Posterior vena cava (tissue), 2 donors: Measurements from ENCODE around the gene GAL3ST2. TPM values are rescaled to one million over a fixed set of nuclear protein-coding genes. Genes with fewer than 3 reads are reported as not detected.
A peak's percentile ranks its signal among the peaks of the same experiment; 100 is the strongest.
"Not testable (repeated sequence)": the region's sequence is repeated elsewhere in the genome, so short reads cannot be mapped to it uniquely, and the experiment has no call there.

Experiments
- DNase-seq: peaks from one replicate; pipeline ENCODE4 v3.0.0-alpha.2; 2020; ENCODE audit warnings: low spot score
- intact Hi-C, 2 donors: fragments of 100-400 bp; cut with DNase I; formaldehyde crosslinking; loops; one replicate each; pipeline versions ENCODE4 v1.14.1 to v1.14.2; 2022 to 2023
- total RNA-seq, 2 donors: library from RNA; stranded (reverse); fragmentation: NEBNext Ultra II Directional; extraction: Animal tissue kit (Norgen Biotek cat#: 25700); gene quantifications; one replicate each; pipeline ENCODE4 v1.2.1, GENCODE V29; 2021
- donor health status: DM: yes; HTN: yes; CAD: no.
- donor health status: DM: yes; HTN: yes; CAD: no.

Gene GAL3ST2
- total RNA-seq, 2 donors from 2014 or later, result not detected

DNA sequence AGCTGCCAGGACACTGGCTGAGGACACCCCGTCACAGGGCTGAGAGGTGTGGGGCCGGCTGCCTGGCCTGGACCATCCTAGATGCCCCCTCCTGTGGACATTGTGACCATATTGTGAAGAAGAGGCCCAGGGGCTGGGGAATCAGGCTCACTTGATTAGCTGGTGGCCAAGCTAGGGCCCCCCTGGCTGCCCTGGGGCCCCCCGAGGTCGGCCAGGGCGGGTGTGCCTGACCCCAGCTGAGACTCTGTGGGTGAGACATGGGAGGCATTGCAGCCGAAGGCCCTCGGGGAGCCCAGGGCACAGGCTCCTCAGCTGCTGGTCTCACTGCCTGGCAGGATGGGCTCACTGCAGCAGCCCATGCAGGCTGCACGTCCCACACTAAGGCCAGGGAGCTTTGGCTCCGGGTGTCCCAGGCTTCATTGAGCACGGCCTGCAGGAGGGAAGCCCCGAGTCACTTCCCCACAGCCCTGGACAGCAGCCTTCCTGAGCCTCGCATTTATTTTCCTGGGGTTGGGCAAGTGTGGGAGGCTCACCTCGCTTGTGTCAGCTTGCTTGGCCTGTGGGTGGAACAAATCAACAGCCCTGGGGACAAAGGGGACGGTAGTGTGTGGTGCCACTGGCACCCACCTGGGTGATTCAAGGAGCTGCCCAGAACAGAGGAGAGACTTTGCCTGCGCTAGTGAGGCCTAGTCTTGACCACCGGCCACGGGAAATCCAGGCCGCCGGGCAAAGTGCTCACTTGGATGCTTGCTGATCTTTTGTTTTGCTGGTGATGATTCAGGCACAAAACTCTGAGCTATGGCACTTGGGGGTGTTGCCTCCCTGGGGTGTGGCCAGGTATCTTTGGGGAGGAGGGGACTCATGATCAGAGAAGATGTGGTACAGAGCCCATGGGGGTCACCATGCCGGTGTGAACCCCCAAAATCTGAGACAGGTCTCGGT lies 1.3 kb downstream of the GAL3ST2 start:
- intact Hi-C loops, result loop anchor here in 1 of 2 donors (10.0 kb wide), 1 partner anchor 97 kb away; no protein-coding TSS in a partner anchor
- DNase-seq, result no peak

DNA sequence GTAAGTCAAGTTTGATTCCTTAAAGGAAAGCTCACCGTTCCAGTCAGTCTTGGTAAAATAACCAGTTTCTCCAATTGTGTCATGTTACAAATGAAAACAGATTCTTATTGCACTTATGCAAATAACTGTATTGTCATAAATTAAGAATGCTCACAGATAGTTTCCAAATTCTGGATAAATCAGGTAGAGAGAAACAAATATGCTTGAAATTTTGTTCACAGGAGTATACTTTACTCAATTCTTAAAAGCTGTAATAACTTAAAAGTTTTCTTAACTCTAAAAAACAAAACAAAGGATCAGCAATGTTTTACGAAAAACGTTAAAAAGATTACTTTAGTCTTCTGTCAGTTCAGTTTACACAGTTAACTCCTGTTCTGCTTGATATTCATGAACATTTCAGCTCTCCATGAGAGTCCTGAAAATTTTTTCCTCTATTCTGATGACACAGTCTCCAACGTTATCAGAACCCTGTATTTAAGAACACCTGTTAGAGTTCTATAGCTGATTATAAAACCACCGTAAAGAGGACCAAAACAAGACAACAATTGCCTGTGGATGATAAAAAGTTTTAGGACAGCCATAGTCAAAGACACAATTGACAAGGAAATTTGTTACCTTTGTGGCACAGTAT lies 4.4 kb downstream of the GAL3ST2 start:
- intact Hi-C loops, result no loop called here
- no peak for DNase-seq

DNA sequence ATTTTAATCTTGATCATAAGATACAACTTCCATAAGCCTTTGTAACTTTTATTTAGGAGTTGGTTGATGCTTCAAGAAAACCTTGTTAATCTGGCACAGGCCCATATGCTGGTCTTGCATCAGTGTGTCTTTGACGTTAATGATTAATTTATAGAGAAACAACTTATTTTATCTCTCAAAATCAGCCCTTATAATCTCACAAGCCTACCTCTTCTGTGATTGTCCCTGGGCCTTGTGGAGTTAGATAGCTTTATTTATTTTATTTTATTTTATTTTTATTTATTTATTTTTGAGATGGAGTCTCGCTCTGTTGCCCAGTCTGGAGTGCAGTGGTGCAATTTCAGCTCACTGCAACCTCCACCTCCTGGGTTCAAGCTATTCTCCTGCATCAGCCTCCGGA lies 5.4 kb downstream of the GAL3ST2 start:
- intact Hi-C loops, DNase-seq: not testable (repeated sequence)

DNA sequence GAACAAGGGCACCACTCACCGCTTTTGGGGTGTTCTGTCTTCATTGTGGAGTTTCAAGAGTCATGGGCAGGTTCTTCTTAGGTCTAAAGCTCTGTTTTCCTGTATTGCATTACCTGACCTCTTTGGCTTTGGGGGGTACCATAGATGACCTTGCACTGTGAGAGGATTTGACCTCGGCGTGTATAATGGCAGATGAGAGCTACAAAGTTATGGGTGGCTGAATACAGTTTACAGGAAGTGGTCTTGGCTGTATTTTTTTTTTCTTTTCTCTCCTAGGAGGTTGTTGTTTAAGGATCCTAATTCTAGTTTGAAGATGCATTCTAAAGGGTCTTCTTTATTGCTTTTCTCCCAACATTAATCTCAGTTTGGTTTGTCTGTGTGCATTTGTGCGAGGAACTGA lies 11.5 kb downstream of the GAL3ST2 start:
- DNase-seq, result no peak
- intact Hi-C loops, result no loop called here

DNA sequence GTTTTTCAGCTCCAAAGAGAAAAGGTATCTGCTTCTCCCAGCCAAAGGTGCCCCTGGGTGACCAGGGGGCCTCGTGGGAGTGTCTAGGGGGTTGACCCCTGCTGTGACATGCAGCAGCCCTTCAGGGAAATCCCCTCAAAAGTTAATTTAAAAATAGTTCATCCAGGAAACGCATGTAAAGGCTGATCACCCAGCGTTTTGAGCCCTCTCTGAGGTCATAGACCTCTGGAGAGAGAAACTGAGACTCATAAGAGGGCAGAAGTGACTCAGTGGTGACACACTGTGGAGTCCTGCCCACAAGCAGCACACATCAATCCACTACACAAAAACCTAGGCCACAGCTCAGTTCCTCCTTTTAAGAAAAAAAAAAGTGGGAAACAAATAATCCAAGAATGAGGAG lies 11.9 kb downstream of the GAL3ST2 start:
- DNase-seq, result no peak
- intact Hi-C loops, result no loop called here

DNA sequence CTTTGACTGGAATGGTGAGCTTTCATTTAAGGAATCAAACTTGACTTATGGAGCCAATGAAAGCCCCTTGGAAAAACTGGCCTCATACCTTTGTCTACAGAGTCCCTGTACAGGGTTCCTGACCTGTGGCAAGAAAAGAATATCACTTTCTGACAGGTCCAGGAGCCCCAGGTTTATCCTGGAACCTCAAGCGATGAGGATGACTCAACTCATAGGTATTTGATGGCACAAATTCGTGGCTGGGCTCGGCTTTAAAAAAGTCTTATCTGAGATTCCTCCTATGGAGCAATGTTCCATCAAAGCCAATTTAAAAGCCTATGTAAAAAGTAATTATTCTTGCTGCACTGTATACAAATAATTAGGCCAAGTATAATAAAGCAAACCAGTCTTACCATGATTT lies 14.8 kb downstream of the GAL3ST2 start:
- intact Hi-C loops, DNase-seq: not testable (repeated sequence)

DNA sequence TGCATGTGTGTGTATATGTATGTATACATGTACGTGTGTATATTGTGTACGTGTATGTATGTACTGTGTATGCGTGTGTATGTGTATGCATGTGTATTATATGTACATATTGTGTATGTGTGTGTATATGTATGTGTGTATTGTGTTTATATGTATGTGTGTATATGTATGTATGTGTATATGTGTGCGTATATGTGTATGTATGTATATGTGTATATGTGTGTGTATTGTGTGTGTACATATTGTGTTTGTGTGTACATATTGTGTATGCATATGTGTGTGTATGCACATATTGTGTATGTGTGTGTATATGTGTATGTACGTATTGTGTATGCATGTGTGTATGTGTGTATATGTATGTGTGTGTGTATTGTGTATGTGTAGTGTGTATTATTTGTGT lies 16.8 kb downstream of the GAL3ST2 start:
- intact Hi-C loops, result no loop called here
- DNase-seq, result no peak

DNA sequence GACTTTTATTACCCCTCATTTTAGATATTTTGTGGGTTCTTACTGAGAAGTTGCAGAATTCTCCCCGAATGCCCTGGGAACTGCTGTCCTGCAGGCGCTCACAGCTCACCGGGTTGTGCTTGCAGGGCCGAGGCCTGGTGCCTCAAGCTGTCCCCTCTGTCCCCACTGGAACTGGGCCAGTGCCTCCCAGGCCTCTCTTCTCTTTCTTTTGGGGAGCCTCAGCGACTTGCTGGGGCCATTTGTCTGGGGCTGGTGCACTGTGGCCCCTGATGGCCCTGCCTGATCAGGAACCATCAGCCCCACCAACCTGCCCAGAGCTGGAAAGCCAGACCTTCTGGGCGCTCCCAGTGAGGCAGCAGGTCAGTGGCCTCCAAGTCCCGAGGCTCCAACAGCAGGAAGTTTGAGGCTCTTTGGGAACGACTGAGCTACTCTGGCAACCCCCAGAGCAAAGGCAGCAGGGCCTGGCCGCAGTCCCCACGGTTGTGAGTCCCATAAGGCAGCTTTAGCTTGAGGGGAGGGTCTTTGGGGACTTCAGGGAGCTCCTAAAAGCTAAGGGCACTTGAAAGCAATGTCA lies 17.7 kb downstream of the GAL3ST2 start:
- peak; percentile 64 for DNase-seq
- intact Hi-C loops, result no loop called here

DNA sequence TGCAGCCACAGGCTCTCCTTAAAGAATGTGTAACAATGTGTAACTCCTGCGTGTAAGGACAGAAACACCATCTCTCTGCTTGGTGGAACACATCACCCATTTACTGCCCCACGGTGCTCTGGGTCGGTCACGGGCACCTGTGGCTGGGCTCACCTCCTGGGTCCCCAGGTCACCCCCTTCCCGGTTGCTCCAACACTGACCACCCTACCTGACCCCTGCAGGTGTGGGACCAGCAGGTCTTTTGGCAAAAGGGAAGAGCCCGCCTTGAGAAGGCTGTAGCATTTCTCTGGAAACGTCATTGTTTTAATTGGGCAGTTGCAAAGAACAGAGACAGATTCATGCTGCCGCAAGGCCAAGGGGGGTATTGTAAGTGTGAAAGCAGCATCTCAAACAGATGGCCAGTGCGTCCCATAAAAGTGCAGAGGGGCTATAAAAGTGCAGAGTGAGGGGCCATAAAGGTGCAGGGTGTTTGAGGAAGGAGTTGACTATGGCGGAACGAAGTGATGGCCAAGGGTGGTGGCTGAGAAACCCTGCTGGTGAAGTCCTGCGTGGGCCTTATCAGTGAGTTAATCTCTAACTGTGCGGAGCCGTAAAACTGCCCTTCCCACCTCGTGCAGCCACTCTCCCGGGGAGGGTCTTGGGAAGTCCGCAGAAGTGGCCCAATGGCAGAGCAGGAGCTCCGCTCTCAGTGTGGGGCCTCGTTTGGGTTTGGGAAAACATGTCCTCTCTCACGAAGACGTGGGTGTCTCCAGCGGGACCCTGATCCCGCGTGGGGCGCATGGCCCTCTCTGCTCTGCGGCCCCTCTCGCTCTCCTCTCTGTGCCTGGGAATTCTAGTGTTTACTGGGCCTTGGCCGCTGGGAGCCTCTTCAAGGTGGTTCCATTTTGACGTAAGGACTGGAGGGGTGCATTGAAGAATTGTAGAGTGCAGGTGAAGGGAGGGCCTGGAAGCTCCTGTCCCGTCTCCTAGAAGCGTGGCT lies 18.7 kb downstream of the GAL3ST2 start:
- intact Hi-C loops, result no loop called here
- DNase-seq, result peak; percentile 47

DNA sequence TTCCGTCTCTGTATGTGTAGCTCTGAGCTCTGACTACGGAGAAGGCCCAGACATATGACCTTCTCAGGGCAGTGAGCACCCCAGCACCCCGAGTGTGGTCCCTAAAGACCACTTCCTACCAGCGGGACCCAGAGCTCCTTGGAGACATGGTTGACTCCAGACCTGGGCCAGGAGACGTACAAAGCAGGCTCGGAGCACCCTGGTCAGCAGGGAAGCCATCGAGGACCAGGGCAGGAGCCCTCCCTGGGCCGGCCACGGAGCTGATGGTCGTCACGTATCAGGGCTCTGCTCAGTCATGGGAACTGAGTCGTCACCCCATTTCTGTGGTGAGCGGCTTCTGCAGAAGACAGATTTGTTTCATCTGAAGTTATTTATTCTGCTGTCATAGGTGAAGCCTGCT lies 19.6 kb downstream of the GAL3ST2 start:
- peak; percentile 40 for DNase-seq
- intact Hi-C loops, result no loop called here

DNA sequence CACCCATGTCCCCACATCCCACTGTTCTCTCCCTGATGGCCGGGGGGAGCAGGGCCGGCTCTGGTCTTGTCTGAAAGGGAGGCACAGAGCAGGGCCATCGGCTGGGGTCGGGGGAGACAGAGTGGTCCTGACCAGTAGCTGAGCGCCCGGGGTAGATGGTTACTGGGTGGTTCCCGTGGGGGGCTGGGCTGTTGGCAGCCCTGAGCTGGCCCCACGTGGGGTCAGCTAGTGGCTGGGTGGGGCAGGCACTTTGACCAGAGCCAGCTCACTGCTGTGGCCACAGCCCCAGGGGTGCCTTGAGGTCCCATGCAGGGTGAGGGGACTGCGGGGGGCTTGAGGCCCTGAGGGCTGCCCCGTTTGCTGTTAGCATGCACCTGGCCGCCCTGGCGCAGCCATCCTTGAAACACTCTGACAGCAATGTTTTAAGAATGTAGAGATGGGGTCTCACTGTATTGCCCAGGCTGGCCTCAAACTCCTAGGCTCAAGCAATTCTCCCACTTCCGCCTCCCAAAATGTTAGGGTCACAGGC lies 20.1 kb downstream of the GAL3ST2 start:
- DNase-seq, result peak; percentile 80
- intact Hi-C loops, result no loop called here

DNA sequence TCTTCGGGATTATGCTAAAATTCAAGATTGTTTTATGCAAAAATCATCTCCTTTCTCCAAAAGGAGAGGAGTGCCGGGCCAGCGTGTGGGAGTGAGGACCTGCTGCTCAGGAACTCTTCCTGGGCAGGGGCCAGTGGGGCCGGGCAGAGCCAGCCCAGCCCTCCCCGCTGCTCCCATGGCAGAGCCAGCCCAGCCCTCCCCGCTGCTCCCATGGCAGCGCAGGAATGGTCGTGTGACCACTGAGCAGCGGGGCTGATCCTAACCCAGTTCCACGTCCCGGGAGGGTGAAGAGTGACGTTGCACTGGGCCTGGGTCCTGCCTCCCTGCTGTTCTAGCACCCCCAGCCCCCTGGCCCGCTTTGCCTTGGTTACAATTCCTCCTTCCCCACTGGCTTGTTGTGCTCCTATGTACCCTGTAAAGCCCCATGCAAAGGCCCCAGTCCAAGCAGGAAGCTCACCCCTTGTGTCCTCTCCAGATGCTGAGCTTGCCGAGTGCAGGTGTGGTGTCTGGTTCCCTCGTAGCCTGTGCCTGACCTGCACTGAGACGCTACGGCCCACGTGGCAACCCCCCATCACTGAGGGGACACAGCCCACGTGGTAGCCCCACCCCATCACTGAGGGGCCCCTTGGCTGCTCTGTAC lies 20.9 kb downstream of the GAL3ST2 start:
- intact Hi-C loops, result no loop called here
- peak; percentile 55 for DNase-seq

DNA sequence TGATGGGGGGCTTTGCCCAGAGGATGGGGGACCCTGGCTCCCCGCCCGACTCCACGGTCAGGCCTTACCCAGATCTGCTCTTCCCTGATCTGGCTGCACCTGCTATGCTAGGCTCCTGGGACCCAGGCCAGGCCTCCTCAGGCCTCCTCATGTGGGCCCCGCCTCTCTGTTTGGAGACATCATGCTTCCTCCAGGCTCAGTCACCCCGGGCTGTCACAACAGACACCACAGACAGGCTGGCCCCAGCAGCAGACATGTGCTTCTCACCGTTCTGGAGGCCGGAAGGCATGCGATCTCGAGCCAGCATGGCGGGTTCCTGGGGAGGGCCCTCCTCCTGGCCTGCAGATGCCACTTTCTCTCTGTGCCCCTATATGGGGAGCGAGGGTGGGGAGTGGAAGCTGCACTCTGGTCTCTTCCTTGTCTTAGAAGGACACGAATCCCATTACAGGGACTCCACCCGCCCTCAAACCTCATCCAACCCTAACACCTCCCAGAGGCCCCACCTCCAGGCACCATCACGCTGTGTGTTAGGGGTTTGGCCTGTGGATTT lies 21.5 kb downstream of the GAL3ST2 start:
- peak; percentile 77 for DNase-seq
- intact Hi-C loops, result no loop called here

DNA sequence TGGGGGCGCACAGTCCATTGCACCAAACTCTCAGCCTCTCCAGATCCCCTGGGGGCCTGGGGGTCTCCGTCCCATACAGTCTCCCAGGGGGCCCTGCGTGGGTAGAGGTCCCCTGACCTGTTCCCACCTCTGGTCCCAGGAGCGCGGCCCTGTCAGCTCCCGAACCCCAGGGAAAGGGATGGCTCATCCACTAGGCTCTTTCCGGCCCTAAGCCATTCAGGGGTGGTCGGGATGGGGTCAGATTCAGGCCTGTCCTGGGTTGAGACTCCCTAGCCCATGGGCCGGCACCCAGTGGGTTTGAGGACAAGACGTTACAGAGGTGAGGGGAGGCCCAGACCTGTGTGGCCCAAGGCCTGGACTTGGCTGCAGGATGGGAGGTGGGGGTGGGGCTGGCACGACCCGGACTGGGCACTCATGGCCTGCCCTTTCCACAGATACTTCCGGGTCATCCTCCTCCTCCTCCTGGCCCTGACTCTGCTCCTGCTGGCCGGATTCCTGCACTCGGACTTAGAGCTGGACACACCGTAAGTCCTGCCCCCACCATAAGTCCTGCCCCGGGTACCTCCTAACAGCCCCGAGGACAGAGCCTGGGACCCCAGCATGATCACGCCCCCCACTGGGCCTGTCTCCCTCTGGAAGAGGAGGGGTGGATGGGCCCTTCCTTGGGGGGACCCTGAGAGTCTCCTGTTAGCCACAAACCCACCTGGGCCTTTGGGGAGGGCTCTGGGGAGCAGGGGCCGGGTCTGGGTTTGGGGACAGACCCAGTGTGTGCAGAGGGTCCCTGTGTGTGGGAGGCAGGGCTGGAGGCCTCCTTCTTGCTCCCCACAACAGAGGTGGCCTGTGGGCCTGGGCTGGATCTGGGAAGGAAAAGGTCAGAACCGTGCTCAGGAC lies 22.3 kb downstream of the GAL3ST2 start:
- intact Hi-C loops, result no loop called here
- peak; percentile 76 for DNase-seq

DNA sequence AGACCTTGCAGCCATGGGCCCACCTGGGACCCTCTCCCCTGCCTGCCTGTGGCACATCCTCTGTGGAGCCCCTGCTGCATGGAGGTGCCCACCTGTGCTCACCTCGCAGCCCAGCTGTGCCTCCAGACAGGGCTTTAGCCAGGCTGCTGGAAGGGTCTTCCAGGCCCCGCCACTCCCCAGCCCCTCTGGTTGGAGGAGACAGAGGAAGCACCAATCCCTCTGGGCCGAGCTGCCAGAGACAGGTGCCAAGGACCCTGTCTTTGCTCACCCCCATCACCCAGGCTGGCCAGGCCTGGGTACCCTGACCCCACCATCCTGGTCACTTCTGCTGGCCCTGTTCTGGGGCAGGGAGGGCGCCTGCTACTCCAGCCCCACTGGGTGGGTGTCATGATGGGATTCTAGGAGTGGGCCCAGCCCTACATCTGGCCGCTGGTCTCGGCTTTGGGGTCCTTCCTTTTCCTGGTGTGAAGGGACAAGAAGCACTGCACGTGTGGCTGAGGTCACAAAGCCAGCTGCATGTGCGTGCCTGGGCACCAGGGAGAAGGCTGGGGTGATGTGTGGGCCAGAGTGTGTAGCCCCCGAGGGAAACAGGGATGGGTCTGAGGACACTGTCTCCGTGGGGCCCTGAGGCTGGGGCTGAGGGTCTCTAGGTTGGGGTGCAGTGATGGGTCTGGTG lies 23.0 kb downstream of the GAL3ST2 start:
- intact Hi-C loops, result no loop called here
- DNase-seq, result peak; percentile 73

DNA sequence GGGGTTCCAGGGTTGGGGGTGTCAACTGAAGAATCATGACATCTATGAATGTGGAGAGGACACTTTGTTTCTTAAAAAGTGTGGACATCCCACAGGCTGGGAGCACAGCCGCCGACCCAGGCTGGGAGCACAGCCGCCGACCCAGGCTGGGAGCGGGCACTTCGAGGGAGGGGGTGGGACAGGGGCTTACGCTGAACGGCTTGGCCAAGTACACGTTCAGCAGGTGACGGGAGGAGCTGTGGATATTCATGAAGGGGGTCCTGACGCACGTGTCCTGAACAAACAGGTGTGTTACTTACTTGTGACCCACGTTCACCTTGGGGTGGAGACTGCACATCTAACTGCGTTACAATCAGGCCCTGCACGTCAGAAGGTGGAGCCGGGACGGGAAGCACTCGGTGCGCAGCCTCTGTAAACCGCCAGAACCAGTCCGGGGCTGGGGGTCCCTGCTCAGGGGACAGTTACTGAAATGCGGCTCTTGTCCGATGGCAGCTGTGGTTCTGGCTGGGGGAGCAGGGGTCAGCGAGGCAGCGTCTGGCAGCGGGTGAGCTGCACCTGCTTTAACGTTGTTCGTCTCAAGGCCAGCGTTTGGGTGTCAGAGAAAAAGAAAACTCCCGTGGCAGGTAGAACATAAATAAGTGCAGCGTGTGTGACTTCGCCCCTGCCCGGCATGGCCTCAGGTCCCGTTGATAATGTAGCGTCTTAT lies 23.7 kb downstream of the GAL3ST2 start:
- DNase-seq, result peak; percentile 75
- intact Hi-C loops, result not testable (repeated sequence)
